CD4-positive, alpha-beta T cell treated with Interferon gamma for 1 hour (primary cell): ENCODE measurements around the gene CDK15.
"Not testable (repeated sequence)": the region's sequence is repeated elsewhere in the genome, so short reads cannot be mapped to it uniquely, and the experiment has no call there.

Source experiments
- DNase-seq: peaks from one replicate; pipeline ENCODE4 v3.0.0-alpha.2; 2020

Gene CDK15

DNA sequence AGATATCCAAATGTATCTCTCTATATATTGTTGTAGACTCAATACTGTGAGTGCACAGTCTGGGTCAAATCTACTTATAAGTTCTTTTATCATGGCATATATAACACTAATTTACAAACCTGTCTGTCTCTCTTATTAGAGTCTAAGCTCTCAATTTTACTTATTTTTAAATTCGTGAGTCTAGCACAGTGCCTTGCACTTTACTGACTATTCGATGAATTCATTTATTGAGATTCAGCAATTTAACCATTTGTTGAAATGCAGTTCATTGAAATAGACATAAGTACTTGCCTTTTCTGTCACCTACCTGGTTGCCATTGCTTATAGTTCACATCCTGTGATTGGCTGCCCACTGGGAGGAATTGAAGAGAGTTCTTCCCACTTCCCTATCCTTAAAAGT, 15.3 kb upstream of the CDK15 start:
- DNase-seq = no peak

GRCh38 chr2:201793631-201794030, 12.7 kb upstream of the CDK15 start:
- no peak for DNase-seq

DNA sequence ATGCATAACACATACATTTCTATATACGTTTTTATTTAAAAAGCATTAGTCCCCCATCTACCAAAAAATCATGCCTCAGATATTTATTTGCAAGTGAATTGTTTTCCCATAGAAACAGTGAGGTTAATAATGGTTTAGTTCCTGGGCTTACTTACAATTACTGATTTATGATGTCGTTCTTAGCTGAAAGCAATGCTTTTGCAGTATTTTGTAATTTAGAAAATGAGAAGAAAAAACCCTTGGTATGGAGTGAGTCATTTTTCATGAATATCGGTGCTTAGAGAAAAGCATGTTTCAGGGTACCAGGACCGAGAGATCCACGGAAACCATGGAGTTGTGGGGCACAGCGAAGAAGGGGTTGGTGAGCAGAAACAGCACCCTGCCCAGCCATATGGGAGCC, 12.0 kb upstream of the CDK15 start:
- DNase-seq = no peak

GRCh38 chr2:201795607-201796477, 10.5 kb upstream of the CDK15 start:
- DNase-seq = no peak

DNA sequence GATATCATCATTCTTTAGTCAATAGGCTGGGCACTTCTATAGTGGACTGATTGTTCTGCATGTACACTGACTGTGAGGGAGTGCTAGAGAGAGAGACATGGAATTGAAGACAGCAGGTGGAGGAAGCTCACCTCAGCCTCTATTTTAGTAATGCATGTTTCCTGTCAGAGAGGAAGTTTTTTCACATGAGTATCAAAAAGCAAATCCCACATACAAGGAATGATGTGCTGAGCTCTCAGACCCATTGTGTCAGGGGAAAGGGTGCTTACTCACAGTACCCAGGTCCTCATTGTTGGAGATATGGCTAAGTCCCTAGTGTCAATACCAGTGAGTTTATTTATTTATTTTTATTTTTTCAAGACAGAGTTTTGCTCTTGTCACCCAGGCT, 9.9 kb upstream of the CDK15 start:
- no peak for DNase-seq

GRCh38 chr2:201797175-201797840, 9.0 kb upstream of the CDK15 start:
- DNase-seq = no peak

DNA sequence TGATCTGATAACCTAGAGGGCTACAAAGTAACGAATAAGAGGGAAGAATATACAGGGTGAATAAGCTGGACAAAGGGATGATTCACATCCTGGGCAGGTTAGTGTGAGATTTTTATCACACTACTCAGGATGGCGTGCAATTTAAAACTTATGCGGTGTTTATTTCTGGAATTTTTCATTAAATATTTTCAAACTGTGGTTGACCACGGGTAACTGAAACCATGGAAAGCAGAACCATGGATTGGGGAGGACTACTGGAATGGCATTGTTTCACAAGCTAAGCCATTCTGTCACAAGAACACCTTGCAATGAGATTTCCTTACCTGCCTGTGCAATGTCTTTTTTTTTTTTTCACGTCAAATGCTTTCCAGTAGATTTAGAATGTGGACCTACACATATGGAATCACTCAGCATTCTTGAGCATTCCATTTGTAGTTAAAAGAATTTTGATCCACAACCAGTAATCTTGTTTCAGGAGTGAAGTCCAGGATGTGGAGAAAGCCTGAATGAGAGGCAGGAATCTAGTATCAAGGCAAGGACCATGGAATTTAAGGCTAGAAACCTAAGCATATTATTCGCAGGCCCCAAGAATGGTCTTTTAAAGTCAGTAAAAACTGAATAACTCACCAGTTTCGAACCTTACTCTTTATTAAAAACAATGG, 8.0 kb upstream of the CDK15 start:
- DNase-seq = no peak

- not testable (repeated sequence) for DNase-seq
Observed at GRCh38 chr2:201798914-201799285, 7.4 kb upstream of the CDK15 start.

DNA sequence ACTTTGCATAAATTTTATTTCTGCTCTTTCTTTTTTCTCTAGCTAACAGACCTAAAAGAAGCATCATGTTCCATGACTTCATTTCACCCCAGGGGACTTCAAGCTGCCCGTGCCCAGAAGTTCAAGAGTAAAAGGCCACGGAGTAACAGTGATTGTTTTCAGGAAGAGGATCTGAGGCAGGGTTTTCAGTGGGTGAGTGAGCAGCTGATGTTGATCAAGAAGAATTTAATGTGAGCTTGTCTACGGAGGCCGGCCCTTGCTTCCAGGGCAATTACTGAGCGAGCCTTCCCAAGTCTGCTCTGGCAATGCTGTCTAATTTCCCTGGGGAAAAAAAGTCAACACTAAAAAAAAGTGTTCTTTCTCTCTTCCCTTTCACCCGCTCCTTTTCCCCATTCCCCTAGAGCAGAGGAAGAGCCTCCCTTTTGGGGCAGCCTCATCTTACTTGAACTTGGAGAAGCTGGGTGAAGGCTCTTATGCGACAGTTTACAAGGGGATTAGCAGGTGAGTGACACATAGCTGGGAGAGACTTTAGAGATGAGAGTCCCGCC, 1.2 kb downstream of the CDK15 start:
- DNase-seq = no peak

- no peak for DNase-seq
Observed at GRCh38 chr2:201808027-201808426, 1.7 kb downstream of the CDK15 start.

DNA sequence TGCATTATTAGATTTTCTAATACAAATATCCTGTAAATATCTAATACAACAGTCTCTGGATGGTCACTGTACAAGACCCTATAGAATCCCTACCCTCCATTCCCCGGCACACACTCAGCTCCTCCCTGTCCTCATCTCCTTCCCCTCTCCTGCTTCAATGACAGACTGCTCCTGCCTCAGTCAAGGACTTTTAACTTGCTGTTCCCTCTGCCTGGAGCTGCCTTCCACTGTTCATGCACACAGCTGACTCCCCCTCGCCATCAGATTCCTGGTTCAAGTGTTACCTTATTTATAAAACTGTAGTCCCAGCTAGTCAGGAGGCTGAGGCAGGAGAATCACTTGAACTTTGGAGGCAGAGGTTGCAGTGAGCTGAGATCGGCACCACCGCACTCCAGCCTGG, 3.3 kb downstream of the CDK15 start:
- DNase-seq = no peak

DNA sequence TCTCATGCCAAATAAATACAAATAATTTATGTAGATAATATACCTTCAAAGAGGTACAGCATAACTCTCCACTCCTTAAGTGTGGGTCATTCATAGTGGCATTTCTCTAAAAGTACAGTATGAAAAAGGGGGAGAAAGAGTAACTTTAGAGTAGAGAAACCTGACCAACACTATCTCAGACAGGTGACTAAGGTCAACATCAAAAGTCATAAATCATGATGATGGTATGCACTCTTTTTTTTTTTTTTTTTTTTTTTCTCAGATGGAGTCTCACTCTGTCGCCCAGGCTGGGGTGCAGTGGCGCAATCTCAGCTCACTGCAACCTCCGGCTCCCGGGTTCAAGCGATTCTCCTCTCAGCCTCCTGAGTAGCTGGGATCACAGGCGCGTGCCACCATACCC, 4.3 kb downstream of the CDK15 start:
- not testable (repeated sequence) for DNase-seq

DNA sequence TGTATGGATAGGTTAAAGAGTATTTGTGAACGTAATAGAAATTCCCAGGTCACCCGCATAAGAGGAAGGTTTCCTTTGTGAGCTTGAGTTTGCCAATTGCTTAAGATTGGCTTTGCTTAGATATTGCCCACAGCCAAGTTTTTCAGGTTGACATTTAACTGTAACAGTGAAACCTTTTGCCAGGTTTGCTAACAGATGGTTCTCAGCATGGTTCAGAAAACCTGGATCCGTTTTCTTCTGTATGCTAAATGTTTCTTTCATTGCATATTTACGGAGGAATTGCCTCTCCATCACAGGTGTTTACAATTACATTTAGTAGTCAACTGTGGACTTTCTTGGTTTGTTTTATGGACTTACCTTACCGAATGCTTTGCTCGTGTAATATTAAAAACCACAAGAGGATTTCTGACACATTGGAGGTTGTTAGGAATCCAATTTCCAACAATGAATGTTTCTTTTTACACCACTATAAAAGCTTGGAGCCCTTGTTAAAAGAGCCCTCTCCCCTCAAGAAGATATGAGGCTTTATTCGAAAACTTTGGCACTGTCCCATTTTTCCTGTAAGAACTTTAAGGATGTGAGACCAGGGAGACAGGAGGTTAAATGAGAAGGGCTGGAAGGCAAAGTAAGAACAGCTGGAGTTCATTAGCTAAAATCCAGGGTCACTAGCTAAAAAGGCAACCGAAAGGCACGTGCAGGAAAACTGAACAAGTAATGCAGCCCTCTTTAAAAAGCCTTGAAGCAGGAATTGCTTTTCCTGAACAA, 7.8 kb downstream of the CDK15 start:
- DNase-seq = no peak

- no peak for DNase-seq
Observed at GRCh38 chr2:201816657-201817575, 10.6 kb downstream of the CDK15 start.

- no peak for DNase-seq
Observed at GRCh38 chr2:201820383-201821007, 14.2 kb downstream of the CDK15 start.

- DNase-seq = no peak
Observed at GRCh38 chr2:201821080-201821479, 14.7 kb downstream of the CDK15 start.

- DNase-seq = no peak
Observed at GRCh38 chr2:201824212-201824611, 17.9 kb downstream of the CDK15 start.

GRCh38 chr2:201827621-201828020, 21.3 kb downstream of the CDK15 start:
- no peak for DNase-seq

GRCh38 chr2:201828220-201828619, 21.9 kb downstream of the CDK15 start:
- DNase-seq = no peak

DNA sequence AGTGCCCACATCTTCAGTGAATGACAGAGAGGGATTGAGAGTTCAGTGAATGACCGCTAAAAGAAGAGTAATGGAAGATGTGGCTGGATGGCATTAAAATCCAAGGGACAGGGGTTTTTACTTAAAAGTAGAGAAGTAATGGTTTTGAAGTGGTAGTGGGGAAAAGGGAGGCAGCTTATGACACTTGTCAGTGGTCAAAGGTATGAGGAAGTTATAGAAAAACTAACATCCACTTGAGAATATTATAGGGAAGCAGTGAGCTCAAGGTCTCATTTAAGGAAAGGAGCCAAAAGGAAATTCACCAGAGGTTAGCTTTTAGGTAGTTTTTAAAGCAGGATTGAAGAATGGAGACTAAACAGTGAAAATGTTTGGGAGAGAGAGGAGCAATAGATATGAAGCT, 24.3 kb downstream of the CDK15 start:
- DNase-seq = no peak

DNA sequence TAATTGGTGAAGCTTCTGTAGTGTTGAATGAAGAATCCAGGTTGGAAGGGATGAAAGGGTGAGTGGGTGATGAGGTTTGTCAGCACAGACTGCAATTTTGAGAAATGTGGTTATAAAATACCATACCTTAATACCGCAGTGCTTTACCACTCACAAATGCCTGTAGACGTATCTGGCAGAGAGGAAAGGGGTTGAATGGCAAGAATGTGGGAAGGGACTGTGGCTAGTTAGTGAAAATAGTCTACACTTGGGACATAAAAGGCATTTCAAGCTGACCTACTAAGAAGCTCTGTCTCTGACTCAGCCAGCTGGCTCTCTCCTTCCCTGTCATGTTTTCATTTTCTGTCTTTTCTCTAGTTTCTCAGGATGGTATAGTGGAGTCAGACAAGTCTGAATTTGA, 25.1 kb downstream of the CDK15 start:
- no peak for DNase-seq
